GM21526 (cell line): ENCODE results near the gene ITIH1.

Source experiments
- ATAC-seq: cut with Tn5 transposase; IDR thresholded peaks from one replicate; pipeline ENCODE4 v1.9.1; 2021; ENCODE audit warnings: moderate library complexity; ENCODE audit not compliant: unreplicated experiment, low FRiP score

ITIH1 gene

DNA sequence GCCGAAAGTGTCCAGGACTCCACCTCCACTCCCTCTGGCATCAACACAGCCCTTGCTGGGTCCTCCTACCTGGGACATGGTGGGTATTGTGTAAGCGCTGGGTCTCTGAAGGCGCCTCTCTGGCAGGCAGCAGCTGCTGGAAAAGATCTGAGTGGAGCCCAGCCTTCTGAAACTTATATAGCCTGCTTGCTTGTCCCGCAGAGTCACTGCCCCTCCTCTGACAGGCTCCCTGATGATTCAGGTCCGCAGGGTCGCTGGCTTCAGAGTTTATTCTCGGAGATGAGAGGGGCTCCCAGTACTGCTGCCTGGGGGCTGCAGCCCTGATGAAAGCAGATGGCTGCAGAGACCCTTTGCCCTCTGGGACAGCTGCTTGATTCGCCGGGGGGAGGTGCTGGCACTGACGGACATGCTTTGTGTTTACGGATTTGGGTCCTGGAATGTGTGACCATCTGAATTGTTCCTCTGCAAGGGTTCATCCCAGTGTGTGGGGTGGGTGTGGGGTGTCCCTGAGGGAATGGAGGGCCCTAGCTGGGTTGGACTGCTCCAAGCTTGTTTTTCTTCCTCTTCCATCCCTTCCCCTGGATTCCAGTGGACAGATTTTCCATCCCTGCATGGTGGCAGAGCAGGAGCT is 57.6 kb downstream of the ITIH1 start, which contains the start of gene MUSTN1:
TSS of gene MUSTN1 (minus strand) at position 149 of the 631 bp plus-strand sequence. CDS start at position 78, 71 bp downstream.
- no peak for ATAC-seq

DNA sequence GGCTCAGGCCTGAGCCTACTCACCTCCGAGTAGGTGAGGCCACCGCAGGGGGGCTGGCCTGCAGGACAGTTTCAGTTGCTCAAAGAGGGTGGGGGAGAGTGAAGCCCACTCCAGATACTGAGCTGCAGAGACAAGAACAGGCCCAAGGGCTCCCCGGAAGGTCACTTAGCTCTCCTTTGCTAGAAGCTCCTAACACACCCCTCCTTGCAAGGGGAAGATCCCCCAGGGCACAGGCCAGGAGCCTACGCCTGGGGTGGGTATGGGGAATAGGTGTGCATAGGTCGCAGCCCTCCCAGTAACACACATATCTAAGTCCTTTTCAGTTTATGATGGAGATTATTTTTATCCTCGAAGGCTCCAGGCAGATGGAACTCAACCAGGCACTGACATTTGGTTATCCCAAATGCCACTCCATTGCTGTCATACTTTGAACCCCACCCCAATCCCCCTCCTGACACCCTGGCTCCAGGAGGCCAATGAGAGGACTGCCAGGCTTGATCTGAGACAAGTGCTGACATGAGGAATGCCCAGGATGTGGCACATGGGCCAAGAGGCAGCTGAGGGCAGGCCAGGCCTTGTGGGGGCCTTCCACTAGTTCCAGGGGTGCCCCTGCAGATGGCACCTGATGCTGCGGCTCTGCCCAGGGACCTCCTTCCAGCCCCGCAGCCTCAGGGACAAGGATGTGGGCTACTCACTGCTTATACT is 58.5 kb downstream of the ITIH1 start:
- no peak for ATAC-seq

DNA sequence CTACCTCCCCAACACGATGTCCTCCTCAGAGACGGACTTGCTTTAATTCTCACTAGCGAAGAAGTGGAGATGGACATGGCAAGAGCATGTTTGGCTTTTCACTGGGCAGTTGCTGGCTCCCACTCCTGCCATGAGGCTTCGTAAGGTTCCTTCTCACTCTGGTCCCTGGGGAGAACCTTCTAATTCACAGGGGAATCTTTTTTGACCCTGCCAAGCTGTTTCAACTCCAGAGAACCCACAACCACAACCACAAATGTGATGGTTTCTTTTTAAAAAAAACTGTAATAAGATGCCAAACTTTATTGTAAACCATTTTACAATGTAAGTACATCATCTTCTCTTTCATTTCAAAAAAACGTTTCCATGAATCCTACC is 59.1 kb downstream of the ITIH1 start:
- no peak for ATAC-seq

DNA sequence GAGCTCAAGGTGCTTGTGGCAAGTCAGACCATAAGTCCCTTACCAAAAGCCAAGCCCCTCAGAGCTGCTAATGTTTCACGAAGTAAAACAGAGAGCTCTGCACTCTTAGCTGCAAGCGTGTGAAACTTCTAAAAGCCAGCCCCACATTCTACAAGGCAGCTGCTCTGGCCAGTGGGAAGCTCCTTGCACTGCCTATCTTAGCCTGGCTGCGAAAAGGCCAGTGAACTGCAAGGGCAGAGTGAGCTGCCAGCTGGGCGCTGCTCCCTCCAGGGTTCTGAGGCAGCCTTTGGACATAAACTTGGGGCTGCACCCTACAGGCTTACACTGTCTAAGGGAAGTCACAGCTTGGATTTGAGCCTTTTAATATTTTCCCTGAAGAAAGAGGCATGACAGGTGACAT is 59.6 kb downstream of the ITIH1 start:
- ATAC-seq, result no peak

DNA sequence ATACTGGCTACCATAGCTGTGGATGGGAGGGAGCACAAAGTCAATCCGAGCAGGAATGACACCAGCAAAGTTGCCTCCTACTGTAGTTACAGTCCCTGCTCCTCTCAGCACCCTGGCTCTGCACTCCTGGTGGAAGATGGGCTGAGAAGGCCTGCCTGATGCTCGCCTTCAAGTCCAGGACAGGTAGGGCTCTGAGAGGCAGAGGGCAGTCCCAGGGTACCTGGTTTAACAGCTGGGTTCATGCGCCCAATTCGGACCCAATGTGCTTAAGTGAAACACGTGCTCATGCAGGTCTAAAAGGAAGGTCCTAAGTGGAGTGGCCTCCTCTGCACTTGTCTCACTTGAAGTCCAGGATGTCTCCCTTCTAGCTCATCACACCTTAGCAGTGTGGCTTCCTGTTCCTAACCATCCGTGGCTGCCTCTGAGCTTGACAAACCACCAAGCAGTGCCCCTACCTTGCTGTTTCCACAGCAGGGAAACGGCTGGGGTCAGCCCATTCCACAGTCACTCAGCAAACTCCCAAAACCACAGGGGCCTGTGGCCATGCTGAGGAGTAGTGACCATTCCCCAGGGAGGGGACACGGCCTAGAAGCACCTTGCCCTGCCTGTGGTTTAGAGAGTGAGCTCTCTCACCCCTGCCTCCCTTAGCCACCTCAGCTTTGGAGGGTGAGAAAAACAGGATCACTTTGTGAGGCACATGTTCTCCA is 61.3 kb downstream of the ITIH1 start:
- no peak for ATAC-seq

DNA sequence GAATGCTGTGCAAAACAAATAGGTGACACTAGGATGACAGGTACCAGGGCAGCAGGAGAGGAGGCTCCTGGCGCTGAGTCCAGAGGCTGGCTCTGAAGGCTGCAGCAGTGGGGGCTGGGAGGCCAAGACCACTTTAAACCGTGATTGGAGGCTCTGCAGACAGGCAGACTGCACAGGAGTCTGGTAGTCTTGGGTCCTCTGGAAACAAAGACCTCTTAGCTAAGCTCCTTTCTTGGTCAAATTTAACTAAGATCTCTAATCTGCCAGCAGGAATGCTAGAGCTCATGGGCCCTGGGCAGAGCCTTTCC is 61.8 kb downstream of the ITIH1 start:
- ATAC-seq, result no peak

DNA sequence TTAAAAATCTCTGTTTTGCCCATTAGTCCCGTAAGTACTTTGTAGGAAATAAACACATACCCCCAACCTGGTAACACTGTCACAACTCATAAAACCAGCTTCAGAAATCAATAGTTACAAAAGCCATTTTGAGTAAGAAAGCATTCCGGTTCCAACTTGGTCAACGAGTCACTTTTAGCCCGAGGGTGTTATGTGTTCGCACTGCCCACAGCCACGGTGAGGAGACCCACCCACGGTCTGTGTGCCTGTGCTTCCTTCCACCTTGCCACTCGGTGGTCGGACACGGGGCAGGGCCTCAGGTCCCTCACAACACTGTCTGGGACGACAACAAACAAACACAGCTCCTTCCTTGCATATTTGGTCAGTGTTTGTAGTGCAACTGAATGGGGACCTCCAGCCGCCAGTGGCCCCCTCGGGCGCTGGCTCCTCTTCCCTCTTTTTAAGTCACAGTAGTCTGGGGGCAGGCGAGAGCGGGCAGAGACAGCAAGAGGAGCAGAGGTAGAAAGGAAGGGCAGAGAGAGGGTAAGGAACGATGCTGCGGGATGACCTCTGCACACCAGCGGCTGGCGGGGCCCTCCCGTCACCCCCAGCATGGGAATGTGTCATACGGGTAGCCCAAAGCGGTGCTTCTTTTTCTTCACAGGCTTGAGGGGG is 62.6 kb downstream of the ITIH1 start:
- ATAC-seq, result no peak

DNA sequence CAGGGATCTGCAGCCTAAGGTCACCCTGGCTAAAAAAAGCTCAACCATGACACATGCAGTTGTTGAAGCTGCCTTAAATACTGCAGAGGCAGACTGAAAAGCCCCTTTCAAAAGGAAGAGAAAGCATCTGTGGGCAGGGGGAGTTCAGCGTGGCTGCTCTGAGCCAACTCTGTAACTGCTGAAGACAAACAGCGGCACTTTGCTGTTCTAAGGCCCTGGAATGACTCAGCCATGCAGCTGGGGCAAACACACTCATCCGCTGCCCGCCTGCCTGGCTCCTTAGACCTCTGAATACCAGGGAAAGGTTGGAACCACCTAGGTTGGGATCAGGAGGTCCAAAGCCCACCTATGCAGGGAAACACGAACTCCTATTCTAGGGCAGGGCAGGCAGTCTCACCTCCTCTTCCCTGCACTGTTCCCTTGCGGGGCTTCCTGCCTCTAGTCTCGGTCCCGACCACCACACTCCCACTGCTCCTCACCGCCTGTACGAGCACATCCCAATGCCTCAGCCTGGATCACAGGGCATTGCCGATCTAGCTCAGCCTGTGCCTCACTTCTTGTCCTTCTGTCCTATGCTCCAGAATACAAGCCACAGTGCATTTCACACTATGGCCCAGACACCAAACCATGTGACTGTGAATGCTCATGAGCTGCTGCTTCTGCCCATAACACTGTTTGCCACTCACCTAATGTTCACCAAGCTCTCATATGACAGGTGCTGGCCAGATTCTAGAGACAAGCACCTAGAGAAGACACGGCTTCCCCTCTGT is 64.0 kb downstream of the ITIH1 start:
- ATAC-seq, result no peak
